ENCODE measurements around the gene BHLHA15. TPM values are rescaled to one million over a fixed set of nuclear protein-coding genes. Genes with fewer than 3 reads are reported as not detected.

Gene BHLHA15
- total and polyA plus RNA-seq, 2 of the 13 experiments (the other 11 are each of a cell fraction or from before 2014, with no cell fraction given), result 1.9 to 6.1 TPM

DNA sequence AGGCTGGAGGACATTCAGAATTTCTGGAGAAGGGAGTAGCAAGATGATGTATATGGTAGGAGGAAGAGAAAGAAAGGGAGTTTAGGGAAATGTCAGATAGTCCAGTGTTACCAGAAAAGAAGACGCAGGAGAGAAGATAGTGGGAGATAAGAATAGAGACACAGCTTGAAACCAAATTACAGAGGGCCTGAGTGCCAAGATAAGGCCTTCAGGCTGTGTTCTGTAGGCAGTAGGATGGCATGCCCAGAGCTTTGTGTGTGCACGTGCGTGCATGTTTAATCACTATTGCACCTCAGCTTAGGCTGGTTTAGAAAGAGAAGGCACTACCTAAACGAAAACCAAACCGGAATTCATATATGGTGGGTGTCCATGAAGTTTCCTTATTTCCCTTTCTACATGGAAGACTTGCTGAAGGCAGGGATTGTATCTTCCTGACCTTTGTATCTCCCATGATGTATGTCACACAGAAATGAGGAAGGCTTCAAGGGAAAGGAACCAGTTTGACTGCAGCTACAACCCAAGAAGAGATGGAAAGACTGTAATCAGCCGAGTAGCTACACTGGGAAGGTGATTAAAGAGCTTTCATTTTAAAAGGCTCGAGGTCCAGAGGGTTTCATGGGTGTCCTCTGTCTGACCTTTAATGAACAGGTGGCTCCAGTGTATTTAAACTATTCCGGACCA, 35.8 kb upstream of the BHLHA15 start:
- ATAC-seq, result no peak
- Histone ChIP-seq H3K4me2 (ENCODE audit: low read depth, low read length) (no peak overlapping the region), H4K20me1 (ENCODE audit: insufficient read depth, low read length) (peaks cover 3% of the 10 kb centered on the region; the same call in 1 of the 2 replicates), H2AFZ (ENCODE audit: low read length) (no peak overlapping the region), H3K4me3 (replicated peaks in 1 of 3; ENCODE audit: insufficient read depth in 1 of 3, low read depth in 2 of 3, low read length in 3 of 3) (no peak overlapping the region), H3K36me3 (replicated peaks in 1 of 2; ENCODE audit: control insufficient read depth in 1 of 2, insufficient read depth in 2 of 2, low read length in 2 of 2) (peaks cover 20 to 79% of the 10 kb centered on the region in 2 experiments), H3K9me3 (ENCODE audit: low read length) (no peaks in the 10 kb centered on the region), H3K27me3 (ENCODE audit: control insufficient read depth in 1 of 2, insufficient read depth in 2 of 2, low read length in 2 of 2) (no peaks in the 10 kb centered on the region), H3K9ac (ENCODE audit: insufficient read depth, low read depth, low read length) (no peak overlapping the region), H3K27ac (ENCODE audit: extremely low read length, insufficient read depth, low read length) (no peak overlapping the region), H3K4me1 (ENCODE audit: insufficient read depth, low read length) (no peaks in the 10 kb centered on the region), H3K79me2 (ENCODE audit: insufficient read depth, low read length) (no peaks in the 10 kb centered on the region)
- no peak for TF ChIP-seq DBP (CRISPR knock-in tag; IDR thresholded peaks at IDR 0.05; ENCODE audit: not compliant biosample characterization)
- no peak for TF ChIP-seq ZBED4 (CRISPR knock-in tag; IDR thresholded peaks at IDR 0.05; ENCODE audit: borderline replicate concordance)
- no peak for TF ChIP-seq ZNF614 (CRISPR knock-in tag; IDR thresholded peaks at IDR 0.05; ENCODE audit: borderline replicate concordance)
- no peak for TF ChIP-seq MAFK (conservative IDR thresholded peaks at IDR 0.05 in 1 of 2, IDR thresholded peaks at IDR 0.05 in 1 of 2; ENCODE audit: low read length in 2 of 2)
- TF ChIP-seq ZNF383 (CRISPR knock-in tag; IDR thresholded peaks at IDR 0.05; ENCODE audit: borderline replicate concordance), result no peak
- no peak for TF ChIP-seq ZNF713 (CRISPR knock-in tag; IDR thresholded peaks at IDR 0.05)
- TF ChIP-seq ZBTB8A (CRISPR knock-in tag; IDR thresholded peaks at IDR 0.05; ENCODE audit: borderline replicate concordance, low read depth), result no peak
- no peak for TF ChIP-seq NCOR1 (IDR thresholded peaks at IDR 0.05; ENCODE audit: borderline replicate concordance, low read length)
- TF ChIP-seq, protein P1, sequence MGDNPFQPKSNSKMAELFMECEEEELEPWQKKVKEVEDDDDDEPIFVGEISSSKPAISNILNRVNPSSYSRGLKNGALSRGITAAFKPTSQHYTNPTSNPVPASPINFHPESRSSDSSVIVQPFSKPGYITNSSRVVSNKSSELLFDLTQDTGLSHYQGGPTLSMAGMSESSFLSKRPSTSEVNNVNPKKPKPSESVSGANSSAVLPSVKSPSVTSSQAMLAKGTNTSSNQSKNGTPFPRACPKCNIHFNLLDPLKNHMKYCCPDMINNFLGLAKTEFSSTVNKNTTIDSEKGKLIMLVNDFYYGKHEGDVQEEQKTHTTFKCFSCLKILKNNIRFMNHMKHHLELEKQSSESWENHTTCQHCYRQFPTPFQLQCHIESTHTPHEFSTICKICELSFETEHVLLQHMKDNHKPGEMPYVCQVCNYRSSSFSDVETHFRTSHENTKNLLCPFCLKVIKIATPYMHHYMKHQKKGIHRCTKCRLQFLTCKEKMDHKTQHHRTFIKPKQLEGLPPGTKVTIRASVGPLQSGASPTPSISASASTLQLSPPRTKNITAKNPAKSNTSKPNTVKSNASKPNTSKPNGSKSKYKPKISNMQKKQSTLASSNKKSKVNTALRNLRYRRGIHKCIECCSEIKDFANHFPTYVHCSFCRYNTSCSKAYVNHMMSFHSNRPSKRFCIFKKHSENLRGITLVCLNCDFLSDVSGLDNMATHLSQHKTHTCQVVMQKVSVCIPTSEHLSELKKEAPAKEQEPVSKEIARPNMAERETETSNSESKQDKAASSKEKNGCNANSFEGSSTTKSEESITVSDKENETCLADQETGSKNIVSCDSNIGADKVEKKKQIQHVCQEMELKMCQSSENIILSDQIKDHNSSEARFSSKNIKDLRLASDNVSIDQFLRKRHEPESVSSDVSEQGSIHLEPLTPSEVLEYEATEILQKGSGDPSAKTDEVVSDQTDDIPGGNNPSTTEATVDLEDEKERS (CRISPR knock-in tag; IDR thresholded peaks at IDR 0.05), result no peak
- no peak for TF ChIP-seq PHF21A (CRISPR knock-in tag; IDR thresholded peaks at IDR 0.05)
- TF ChIP-seq, protein P2, sequence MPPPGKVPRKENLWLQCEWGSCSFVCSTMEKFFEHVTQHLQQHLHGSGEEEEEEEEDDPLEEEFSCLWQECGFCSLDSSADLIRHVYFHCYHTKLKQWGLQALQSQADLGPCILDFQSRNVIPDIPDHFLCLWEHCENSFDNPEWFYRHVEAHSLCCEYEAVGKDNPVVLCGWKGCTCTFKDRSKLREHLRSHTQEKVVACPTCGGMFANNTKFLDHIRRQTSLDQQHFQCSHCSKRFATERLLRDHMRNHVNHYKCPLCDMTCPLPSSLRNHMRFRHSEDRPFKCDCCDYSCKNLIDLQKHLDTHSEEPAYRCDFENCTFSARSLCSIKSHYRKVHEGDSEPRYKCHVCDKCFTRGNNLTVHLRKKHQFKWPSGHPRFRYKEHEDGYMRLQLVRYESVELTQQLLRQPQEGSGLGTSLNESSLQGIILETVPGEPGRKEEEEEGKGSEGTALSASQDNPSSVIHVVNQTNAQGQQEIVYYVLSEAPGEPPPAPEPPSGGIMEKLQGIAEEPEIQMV (CRISPR knock-in tag; IDR thresholded peaks at IDR 0.05; ENCODE audit: low read depth), result no peak
- no peak for TF ChIP-seq HNRNPH1 (optimal IDR thresholded peaks at IDR 0.05; ENCODE audit: low read depth, low read length)
- TF ChIP-seq GATAD2A (CRISPR knock-in tag; IDR thresholded peaks at IDR 0.05), result no peak
- WGBS (ENCODE audit: low lambda C conversion rate), result 96% methylated on average over 8 of the region's 8 CpGs
- POLR2A ChIA-PET, result no interaction called here
- no peak for FAIRE-seq
- intact Hi-C loops (cut with micrococcal nuclease; ENCODE audit: unreplicated experiment), result no loop called here
- CTCF ChIA-PET (ENCODE audit: low intra/inter-chr PET ratio, low total read pairs), result no interaction called here
- no peak for DNase-seq (ENCODE audit: low spot score)
- in situ Hi-C loops (cut with HindIII; ENCODE audit: extremely low pct_ligation_motif_present, low pct_unique_long_range_greater_than_20kb), result no loop called here
- no TSS peak for BruUV-seq (replicated peaks)

All from HepG2 (cell line).